CD4-positive, alpha-beta T cell treated with Interleukin-6 at 100 ng/mL for 8 hours (primary cell): ENCODE results near the gene CMIP.

Experiments used
- DNase-seq: peaks from one replicate; pipeline ENCODE4 v3.0.0-alpha.2; 2020; ENCODE audit warnings: mixed read lengths, low spot score

Gene CMIP

GRCh38 chr16:81447383-81448101 lies 2.9 kb downstream of the CMIP start:
- no peak for DNase-seq

- DNase-seq, result no peak
Measured at GRCh38 chr16:81448154-81449131, 3.8 kb downstream of the CMIP start.

- DNase-seq, result no peak
Measured at GRCh38 chr16:81449241-81449640, 4.6 kb downstream of the CMIP start.

- no peak for DNase-seq
Measured at GRCh38 chr16:81449899-81450608, 5.4 kb downstream of the CMIP start.

GRCh38 chr16:81450783-81451491 lies 6.3 kb downstream of the CMIP start:
- DNase-seq, result no peak

GRCh38 chr16:81451753-81452680 lies 7.4 kb downstream of the CMIP start:
- DNase-seq, result peak; percentile 36

GRCh38 chr16:81453091-81453728 lies 8.6 kb downstream of the CMIP start:
- DNase-seq, result no peak

- DNase-seq, result no peak
Measured at GRCh38 chr16:81454044-81454443, 9.4 kb downstream of the CMIP start.

- DNase-seq, result no peak
Measured at GRCh38 chr16:81455006-81455405, 10.4 kb downstream of the CMIP start.

- no peak for DNase-seq
Measured at GRCh38 chr16:81455720-81456494, 11.3 kb downstream of the CMIP start.

GRCh38 chr16:81456523-81457325 lies 12.1 kb downstream of the CMIP start:
- DNase-seq, result no peak

- DNase-seq, result no peak
Measured at GRCh38 chr16:81457326-81458133, 12.9 kb downstream of the CMIP start.

GRCh38 chr16:81458149-81458669 lies 13.6 kb downstream of the CMIP start:
- DNase-seq, result no peak

- no peak for DNase-seq
Measured at GRCh38 chr16:81458827-81459598, 14.4 kb downstream of the CMIP start.

GRCh38 chr16:81460075-81460474 lies 15.5 kb downstream of the CMIP start:
- DNase-seq, result no peak

- DNase-seq, result no peak
Measured at GRCh38 chr16:81461243-81461642, 16.6 kb downstream of the CMIP start.

- no peak for DNase-seq
Measured at GRCh38 chr16:81461766-81462165, 17.2 kb downstream of the CMIP start.
